ENCODE results near the gene CHP2.

CHP2 gene

DNA sequence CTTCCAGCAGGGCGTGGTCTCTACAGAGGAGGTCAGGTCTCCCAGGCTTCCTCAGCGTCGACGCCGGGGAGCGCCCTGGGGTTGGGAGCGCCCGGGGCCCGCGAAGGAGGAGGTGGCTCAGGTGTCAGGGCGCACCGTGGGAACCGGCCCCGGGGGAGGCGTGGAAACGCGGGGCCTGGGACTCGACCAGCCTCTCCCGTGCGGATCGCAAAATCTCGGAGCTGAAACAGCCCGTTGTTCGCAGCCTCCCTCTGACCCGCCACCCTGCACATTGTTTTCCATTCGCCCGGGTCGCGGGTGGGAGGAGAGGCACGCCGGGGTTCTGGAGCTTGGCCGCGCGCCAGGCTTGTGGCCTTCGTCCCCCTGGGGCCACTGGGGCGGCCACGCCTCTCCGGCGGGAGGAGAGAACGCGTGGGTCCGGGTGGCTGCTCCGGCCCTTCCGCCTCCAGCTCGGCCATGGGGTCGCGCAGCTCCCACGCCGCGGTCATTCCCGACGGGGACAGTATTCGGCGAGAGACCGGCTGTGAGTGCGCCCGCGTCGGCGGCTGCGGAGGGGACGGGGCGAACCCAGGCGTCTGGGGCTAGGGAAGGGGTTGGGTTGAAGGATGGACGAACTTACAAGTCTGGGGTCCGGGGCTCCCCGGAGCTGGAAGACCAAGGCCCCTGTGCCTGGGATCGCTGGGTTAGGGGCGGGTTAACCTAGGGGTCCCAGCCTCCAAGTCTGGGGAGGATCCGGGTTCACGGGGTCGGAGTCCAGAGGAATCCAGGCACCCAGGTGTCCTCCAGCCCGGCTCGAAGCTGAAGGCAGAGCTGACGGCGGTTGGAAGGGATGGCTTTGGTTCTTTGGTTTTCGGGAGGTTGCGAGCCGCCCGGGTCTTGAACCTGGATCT, at the start of gene CHP2:
CHP2 (plus strand) TSS at position 433 of the 890 bp plus-strand sequence; CDS start at position 457, 24 bp downstream.
- Histone ChIP-seq H3K27ac (ENCODE audit: low read length) (no peak within 1 kb of the TSS), H3K9me3 (ENCODE audit: insufficient read depth, low read length) (no peaks in the 10 kb centered on the region), H4K20me1 (ENCODE audit: insufficient read depth, low read length) (no peaks in the 10 kb centered on the region), H3K4me2 (ENCODE audit: low read length) (no peak within 1 kb of the TSS), H3K9ac (ENCODE audit: low read length) (no peak within 1 kb of the TSS), H3K4me1 (ENCODE audit: low read length) (no peaks in the 10 kb centered on the region), H2AFZ (ENCODE audit: low read depth, low read length) (no peak within 1 kb of the TSS), H3K79me2 (ENCODE audit: low read length) (no peaks in the 10 kb centered on the region), H3K27me3 (ENCODE audit: low read depth, low read length) (0 out of 2 replicates have a peak, but pooled peaks cover 4% of the 10 kb centered on the region), H3K36me3 (replicated peaks; ENCODE audit: low read depth, low read length) (no peaks in the 10 kb centered on the region), H3K4me3 (ENCODE audit: low read length) (no peak within 1 kb of the TSS)
- no peak for TF ChIP-seq CTCF (IDR thresholded peaks at IDR 0.05; ENCODE audit: low read depth, low read length)
- no peak for TF ChIP-seq EZH2phosphoT487 (IDR thresholded peaks at IDR 0.05; ENCODE audit: low read depth)

DNA sequence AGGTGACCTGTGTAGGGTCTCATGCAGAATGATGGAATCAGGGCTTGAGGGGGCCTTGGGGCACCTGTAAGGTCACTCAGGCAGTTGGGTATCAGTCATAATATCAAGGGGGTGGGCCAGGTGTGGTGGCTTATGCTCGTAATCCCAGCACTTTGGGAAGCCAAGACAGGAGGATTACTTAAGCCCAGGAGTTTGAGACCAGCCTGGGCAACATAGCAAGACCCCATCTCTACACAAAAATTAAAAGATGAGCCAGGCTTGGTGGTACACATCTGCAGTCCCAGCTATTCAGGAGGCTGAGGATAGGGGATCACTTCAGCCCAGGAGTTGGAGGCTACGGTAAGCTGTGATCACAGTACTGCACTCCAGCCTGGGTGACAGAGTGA, 49.3 kb upstream of the CHP2 start:
- Histone ChIP-seq H4K20me1 (ENCODE audit: insufficient read depth, low read length) (no peaks in the 10 kb centered on the region), H3K4me2 (ENCODE audit: low read length) (no peak overlapping the region), H3K4me1 (ENCODE audit: low read length) (no peaks in the 10 kb centered on the region), H3K4me3 (ENCODE audit: low read length) (no peak overlapping the region), H3K36me3 (replicated peaks; ENCODE audit: low read depth, low read length) (no peaks in the 10 kb centered on the region), H3K9me3 (ENCODE audit: insufficient read depth, low read length) (peaks cover 15% of the 10 kb centered on the region), H3K27me3 (ENCODE audit: low read depth, low read length) (peaks cover 15% of the 10 kb centered on the region), H3K27ac (ENCODE audit: low read length) (no peak overlapping the region), H3K79me2 (ENCODE audit: low read length) (no peaks in the 10 kb centered on the region), H3K9ac (ENCODE audit: low read length) (no peak overlapping the region), H2AFZ (ENCODE audit: low read depth, low read length) (no peak overlapping the region)
- TF ChIP-seq EZH2phosphoT487 (IDR thresholded peaks at IDR 0.05; ENCODE audit: low read depth) (no peak), CTCF (IDR thresholded peaks at IDR 0.05; ENCODE audit: low read depth, low read length) (no peak)

- Histone ChIP-seq H3K27me3 (ENCODE audit: low read depth, low read length) (peaks cover 15% of the 10 kb centered on the region), H3K4me3 (ENCODE audit: low read length) (no peak overlapping the region), H3K36me3 (replicated peaks; ENCODE audit: low read depth, low read length) (no peaks in the 10 kb centered on the region), H2AFZ (ENCODE audit: low read depth, low read length) (no peak overlapping the region), H3K9me3 (ENCODE audit: insufficient read depth, low read length) (peaks cover 15% of the 10 kb centered on the region), H3K4me2 (ENCODE audit: low read length) (no peak overlapping the region), H3K9ac (ENCODE audit: low read length) (no peak overlapping the region), H4K20me1 (ENCODE audit: insufficient read depth, low read length) (no peaks in the 10 kb centered on the region), H3K27ac (ENCODE audit: low read length) (no peak overlapping the region), H3K79me2 (ENCODE audit: low read length) (no peaks in the 10 kb centered on the region), H3K4me1 (ENCODE audit: low read length) (no peaks in the 10 kb centered on the region)
- TF ChIP-seq CTCF (IDR thresholded peaks at IDR 0.05; ENCODE audit: low read depth, low read length), result no peak
- TF ChIP-seq EZH2phosphoT487 (IDR thresholded peaks at IDR 0.05; ENCODE audit: low read depth), result no peak
Observed at GRCh38 chr16:23706439-23706838, 48.4 kb upstream of the CHP2 start.

- H3K36me3 ChIP-seq (replicated peaks; ENCODE audit: low read depth, low read length), result no peaks in the 10 kb centered on the region
- H4K20me1 ChIP-seq (ENCODE audit: insufficient read depth, low read length), result no peaks in the 10 kb centered on the region
- TF ChIP-seq EZH2phosphoT487 (IDR thresholded peaks at IDR 0.05; ENCODE audit: low read depth) (no peak), CTCF (IDR thresholded peaks at IDR 0.05; ENCODE audit: low read depth, low read length) (no peak)
Observed at GRCh38 chr16:23709536-23709935, 45.3 kb upstream of the CHP2 start.

More at GRCh38 chr16:23709536-23709935, 45.3 kb upstream of the CHP2 start:
- Histone ChIP-seq H3K27me3 (ENCODE audit: low read depth, low read length) (peaks cover 8% of the 10 kb centered on the region; the same call in 1 of the 2 replicates), H2AFZ (ENCODE audit: low read depth, low read length) (no peak overlapping the region), H3K9ac (ENCODE audit: low read length) (no peak overlapping the region), H3K79me2 (ENCODE audit: low read length) (no peaks in the 10 kb centered on the region), H3K27ac (ENCODE audit: low read length) (no peak overlapping the region), H3K4me3 (ENCODE audit: low read length) (no peak overlapping the region), H3K4me2 (ENCODE audit: low read length) (no peak overlapping the region), H3K4me1 (ENCODE audit: low read length) (no peaks in the 10 kb centered on the region), H3K9me3 (ENCODE audit: insufficient read depth, low read length) (peaks cover 10% of the 10 kb centered on the region)
